ENCODE data around the gene ZBTB16.

Gene ZBTB16

GRCh38 chr11:114291842-114292680 lies 232.6 kb downstream of the ZBTB16 start:
- POLR2A ChIA-PET (ENCODE audit: low non-redundant PET), result no interaction called here
- CTCF ChIA-PET, result no interaction called here
- TF ChIP-seq CTCF (conservative IDR thresholded peaks at IDR 0.05; ENCODE audit: low read depth), result no peak
- 0 out of 2 replicates have a peak overlapping the region, but pooled peaks have one; percentile 26 for H3K27ac ChIP-seq
- DNase-seq (ENCODE audit: low spot score), result peak; percentile 31

GRCh38 chr11:114293201-114293711 lies 233.7 kb downstream of the ZBTB16 start:
- TF ChIP-seq CTCF (conservative IDR thresholded peaks at IDR 0.05; ENCODE audit: low read depth), result no peak
- no peak overlapping the region; the same call in 1 of the 2 replicates for H3K27ac ChIP-seq
- ChIA-PET CTCF (no interaction called here), POLR2A (ENCODE audit: low non-redundant PET) (no interaction called here)
- DNase-seq (ENCODE audit: low spot score), result no peak

- ChIA-PET CTCF (interaction anchor here (0.7 kb wide), 1 partner anchor 158 kb away, joined by 3 read pairs; no protein-coding TSS in a partner anchor), POLR2A (ENCODE audit: low non-redundant PET) (no interaction called here)
- no peak for TF ChIP-seq CTCF (conservative IDR thresholded peaks at IDR 0.05; ENCODE audit: low read depth)
- peak within 1 kb of the TSS; percentile 100 for H3K27ac ChIP-seq
- peak; percentile 34 for DNase-seq (ENCODE audit: low spot score)
Measured at GRCh38 chr11:114295676-114296604, 236.4 kb downstream of the ZBTB16 start, which contains the start of gene NNMT. TSS of gene NNMT (plus strand) at chr11:114296399. CDS start at chr11:114296557, 158 bp downstream.

- ChIA-PET CTCF (interaction anchor here (0.7 kb wide), 1 partner anchor 159 kb away, joined by 3 read pairs; no protein-coding TSS in a partner anchor), POLR2A (ENCODE audit: low non-redundant PET) (no interaction called here)
- no peak for TF ChIP-seq CTCF (conservative IDR thresholded peaks at IDR 0.05; ENCODE audit: low read depth)
- peak; percentile 40 for DNase-seq (ENCODE audit: low spot score)
- H3K27ac ChIP-seq, result peak overlapping the region; percentile 100
Measured at GRCh38 chr11:114296605-114297372, 237.3 kb downstream of the ZBTB16 start.

GRCh38 chr11:114297806-114298709 lies 238.5 kb downstream of the ZBTB16 start:
- peak overlapping the region; percentile 100 for H3K27ac ChIP-seq
- POLR2A ChIA-PET (ENCODE audit: low non-redundant PET), result no interaction called here
- DNase-seq (ENCODE audit: low spot score), result no peak
- CTCF ChIA-PET, result interaction anchor here (0.6 kb wide), 1 partner anchor 393 kb away, joined by 3 read pairs; no protein-coding TSS in a partner anchor
- TF ChIP-seq CTCF (conservative IDR thresholded peaks at IDR 0.05; ENCODE audit: low read depth), result no peak
